Endothelial cell of umbilical vein (primary cell): ENCODE data around the gene WDFY3. TPM values are rescaled to one million over a fixed set of nuclear protein-coding genes. Genes with fewer than 3 reads are reported as not detected.
A peak's percentile ranks its signal among the peaks of the same experiment; 100 is the strongest.

ENCODE experiments used
- BruUV-seq: library from RNA; stranded (reverse); fragments of 400-500 nt; replicated peaks from 2 replicates; lab custom pipeline; 2021; lab: Mats Ljungman, UMichigan
- CTCF ChIA-PET: fragments of 300-600, 350-600 bp; sonication (Branson Sonifier 250); formaldehyde crosslinking; loops from one replicate; lab custom pipeline; 2021; ENCODE audit warnings: antibody characterized with exemption, inconsistent platforms; lab: Charles Lee
- POLR2A ChIA-PET: fragments of 300-600, 350-600 bp; sonication (Branson Sonifier 250); formaldehyde crosslinking; loops from one replicate; lab custom pipeline; 2021; ENCODE audit warnings: antibody characterized with exemption, inconsistent platforms; lab: Charles Lee
- DNase-seq: peaks from one replicate; pipeline ENCODE4 v3.0.0-alpha.2; 2011; ENCODE audit warnings: low read depth, low spot score
- FAIRE-seq: peaks from 2 replicates; lab custom pipeline; 2011; peaks lifted over from hg19 to GRCh38; lab: Jason Lieb, UNC
- H2AFZ ChIP-seq: 2 replicates; pipeline ENCODE4 v1.6.0; 2012; ENCODE audit warnings: low read depth, low read length, control low read depth, inconsistent platforms
- H3K27ac ChIP-seq: 2 replicates; pipeline ENCODE4 v1.5.1; 2011; ENCODE audit warnings: low read depth, mild to moderate bottlenecking, control low read depth, low read length, moderate library complexity; ENCODE audit not compliant: insufficient read depth
- H3K27me3 ChIP-seq, 2 experiments: 2 replicates each; pipeline versions ENCODE4 v1.6.0 to v1.6.1; 2011; ENCODE audit warnings: low read length in 2 of 2, mixed read lengths in 1 of 2; ENCODE audit not compliant: control insufficient read depth in 2 of 2, insufficient read depth in 2 of 2
- H3K36me3 ChIP-seq, 2 experiments: 2 replicates in 1 of 2; 3 replicates in 1 of 2; pipeline ENCODE4 v1.5.1; 2011; ENCODE audit warnings: low read length in 2 of 2, mild to moderate bottlenecking in 1 of 2, moderate library complexity in 1 of 2; ENCODE audit not compliant: control insufficient read depth in 2 of 2, insufficient read depth in 2 of 2; ENCODE audit errors: extremely low read depth in 1 of 2
- H3K4me1 ChIP-seq: 3 replicates; pipeline ENCODE4 v1.5.1; 2011; ENCODE audit warnings: mild to moderate bottlenecking, low read length; ENCODE audit not compliant: control insufficient read depth, insufficient read depth; ENCODE audit errors: extremely low read depth
- H3K4me2 ChIP-seq: 2 replicates; pipeline ENCODE4 v1.6.1; 2011; ENCODE audit warnings: low read length, control low read depth, mixed read lengths; ENCODE audit not compliant: insufficient read depth
- H3K4me3 ChIP-seq, 3 experiments: fragments of 200-600 bp in 1 of 3; sonication (generic), shearing (Covaris generic) in 1 of 3; replicated peaks in 1 of 3; 2 replicates each; pipeline ENCODE4 v1.5.1; 2011 to 2016; ENCODE audit warnings: control low read depth in 3 of 3, low read length in 3 of 3, mild to moderate bottlenecking in 2 of 3, inconsistent platforms in 1 of 3, low read depth in 1 of 3, moderate library complexity in 1 of 3; ENCODE audit not compliant: insufficient read depth in 1 of 3
- H3K79me2 ChIP-seq: 2 replicates; pipeline ENCODE4 v1.6.0; 2012; ENCODE audit warnings: low read length, inconsistent platforms; ENCODE audit not compliant: control insufficient read depth, insufficient read depth
- H3K9ac ChIP-seq: replicated peaks from 2 replicates; pipeline ENCODE3; 2011; ENCODE audit warnings: low read length, control low read depth; ENCODE audit not compliant: insufficient read depth; ENCODE audit errors: extremely low read depth
- H3K9me1 ChIP-seq: replicated peaks from 3 replicates; pipeline ENCODE4 v1.6.0; 2011; ENCODE audit warnings: mild to moderate bottlenecking, low read length; ENCODE audit not compliant: control insufficient read depth, insufficient read depth; ENCODE audit errors: extremely low read depth
- H3K9me3 ChIP-seq: replicated peaks from 2 replicates; pipeline ENCODE4 v1.5.1; 2012; ENCODE audit warnings: low read length, inconsistent platforms; ENCODE audit not compliant: control insufficient read depth, insufficient read depth
- H4K20me1 ChIP-seq: replicated peaks from 2 replicates; pipeline ENCODE3; 2011; ENCODE audit warnings: mild to moderate bottlenecking, low read length; ENCODE audit not compliant: control insufficient read depth, insufficient read depth; ENCODE audit errors: extremely low read depth
- EZH2 ChIP-seq: IDR thresholded peaks from 2 replicates; pipeline ENCODE4 v1.6.1; 2012; ENCODE audit warnings: borderline replicate concordance, low read depth, mild to moderate bottlenecking, moderate library complexity, low read length, inconsistent platforms; ENCODE audit not compliant: severe bottlenecking
- FOS ChIP-seq: IDR thresholded peaks from 2 replicates; pipeline ENCODE4 v1.6.1; 2011; ENCODE audit warnings: mild to moderate bottlenecking, low read length, moderate library complexity, borderline replicate concordance; ENCODE audit not compliant: insufficient read depth
- GATA2 ChIP-seq: IDR thresholded peaks from 2 replicates; pipeline ENCODE4 v1.7.0; 2011; ENCODE audit warnings: low read depth, mild to moderate bottlenecking, moderate library complexity, mixed read lengths, low read length; ENCODE audit not compliant: insufficient read length, insufficient read depth
- JUN ChIP-seq: IDR thresholded peaks from 2 replicates; pipeline ENCODE4 v1.6.1; 2011; ENCODE audit warnings: borderline replicate concordance, low read depth; ENCODE audit not compliant: insufficient read length, insufficient read depth
- MYC ChIP-seq: IDR thresholded peaks from one replicate; pipeline ENCODE4 v1.6.1; 2011; ENCODE audit warnings: mild to moderate bottlenecking, low read depth, low read length
- POLR2A ChIP-seq: IDR thresholded peaks from 2 replicates; pipeline ENCODE4 v1.6.1; 2012; ENCODE audit warnings: low read depth, mild to moderate bottlenecking, control low read depth, low read length
- dilution Hi-C: fragments of 300-500 bp; cut with MboI; formaldehyde crosslinking; loops from one replicate; pipeline ENCODE4 v1.15.0; 2019; ENCODE audit warnings: low sequenced_read_pairs; ENCODE audit not compliant: extremely low pct_ligation_motif_present
- intact Hi-C: fragments of 100-400 bp; cut with micrococcal nuclease; formaldehyde crosslinking; loops from one replicate; pipeline ENCODE4 v1.10.0; 2022
- polyA plus RNA-seq, 4 experiments: library from polyadenylated mRNA; depleted of rRNA in 3 of 4; stranded (reverse) in 3 of 4; unstranded in 1 of 4; fragments of >200 nt; gene quantifications; 2 replicates each; pipeline versions ENCODE4 v1.2.1 to v1.2.3, GENCODE V29; 2011 to 2012; ENCODE audit warnings: missing spikeins in 1 of 4
- total RNA-seq: library from RNA; stranded (reverse); gene quantifications from 2 replicates; pipeline ENCODE4 v1.2.3, GENCODE V29; 2021
- TF ChIP-seq, protein P1 (sequence below): IDR thresholded peaks from 2 replicates; pipeline ENCODE4 v1.6.1; 2011; ENCODE audit not compliant: insufficient read depth, insufficient read length
- TF ChIP-seq, protein P2 (sequence below), 2 donors: IDR thresholded peaks; 1 replicate in 1 of 2; 2 replicates in 1 of 2; pipeline ENCODE4 v1.5.1; 2011; ENCODE audit warnings: low read length in 2 of 2, mild to moderate bottlenecking in 2 of 2, moderate library complexity in 2 of 2, control low read depth in 1 of 2, inconsistent platforms in 1 of 2, low read depth in 1 of 2; ENCODE audit not compliant: insufficient read depth in 1 of 2; ENCODE audit errors: extremely low read depth in 1 of 2

Gene WDFY3
- total and polyA plus RNA-seq, 2 donors (not counting 3 experiments of a cell fraction or from before 2014, with no cell fraction given): 37.0 to 113 TPM

DNA sequence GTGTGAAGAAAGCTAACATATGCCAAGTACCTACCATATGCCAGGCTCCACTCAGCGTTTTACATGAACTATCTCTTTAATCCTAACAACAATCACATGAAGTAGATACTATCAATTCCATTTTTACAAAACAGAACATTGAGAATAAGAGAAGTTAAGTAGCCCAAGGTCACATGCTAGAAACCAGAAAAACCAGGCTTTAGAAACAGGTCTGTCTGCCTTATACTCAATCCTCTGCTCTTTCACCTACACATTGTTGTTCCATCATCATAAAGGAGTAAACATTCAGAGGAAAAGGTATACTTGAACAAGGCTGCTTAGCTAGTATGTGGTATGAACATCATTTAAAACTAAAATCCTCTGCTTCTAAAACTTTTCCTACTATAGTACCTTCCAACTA lies 42.1 kb downstream of the WDFY3 start:
- Histone ChIP-seq H3K9me3 (no peaks in the 10 kb centered on the region), H3K36me3 (peaks cover 2 to 3% of the 10 kb centered on the region in 2 experiments), H3K4me1 (peaks cover 13% of the 10 kb centered on the region), H4K20me1 (peaks cover 3% of the 10 kb centered on the region), H3K4me2 (no peak overlapping the region), H3K9ac (no peak overlapping the region), H3K27ac (no peak overlapping the region), H2AFZ (no peak overlapping the region), H3K9me1 (no peaks in the 10 kb centered on the region), H3K4me3 (no peak overlapping the region), H3K27me3 (no peaks in the 10 kb centered on the region), H3K79me2 (peaks cover 41% of the 10 kb centered on the region)
- no peak for FAIRE-seq
- ChIA-PET POLR2A (no interaction called here), CTCF (no interaction called here)
- TF ChIP-seq EZH2: no peak
- TF ChIP-seq FOS: no peak
- TF ChIP-seq, protein P1, sequence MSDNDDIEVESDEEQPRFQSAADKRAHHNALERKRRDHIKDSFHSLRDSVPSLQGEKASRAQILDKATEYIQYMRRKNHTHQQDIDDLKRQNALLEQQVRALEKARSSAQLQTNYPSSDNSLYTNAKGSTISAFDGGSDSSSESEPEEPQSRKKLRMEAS: no peak
- no peak for TF ChIP-seq MYC
- TF ChIP-seq, protein P2, sequence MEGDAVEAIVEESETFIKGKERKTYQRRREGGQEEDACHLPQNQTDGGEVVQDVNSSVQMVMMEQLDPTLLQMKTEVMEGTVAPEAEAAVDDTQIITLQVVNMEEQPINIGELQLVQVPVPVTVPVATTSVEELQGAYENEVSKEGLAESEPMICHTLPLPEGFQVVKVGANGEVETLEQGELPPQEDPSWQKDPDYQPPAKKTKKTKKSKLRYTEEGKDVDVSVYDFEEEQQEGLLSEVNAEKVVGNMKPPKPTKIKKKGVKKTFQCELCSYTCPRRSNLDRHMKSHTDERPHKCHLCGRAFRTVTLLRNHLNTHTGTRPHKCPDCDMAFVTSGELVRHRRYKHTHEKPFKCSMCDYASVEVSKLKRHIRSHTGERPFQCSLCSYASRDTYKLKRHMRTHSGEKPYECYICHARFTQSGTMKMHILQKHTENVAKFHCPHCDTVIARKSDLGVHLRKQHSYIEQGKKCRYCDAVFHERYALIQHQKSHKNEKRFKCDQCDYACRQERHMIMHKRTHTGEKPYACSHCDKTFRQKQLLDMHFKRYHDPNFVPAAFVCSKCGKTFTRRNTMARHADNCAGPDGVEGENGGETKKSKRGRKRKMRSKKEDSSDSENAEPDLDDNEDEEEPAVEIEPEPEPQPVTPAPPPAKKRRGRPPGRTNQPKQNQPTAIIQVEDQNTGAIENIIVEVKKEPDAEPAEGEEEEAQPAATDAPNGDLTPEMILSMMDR (IDR thresholded peaks at IDR 0.05; ENCODE audit: extremely low read depth in 1 of 2, insufficient read depth in 1 of 2, low read depth in 1 of 2, low read length in 2 of 2): no peak
- dilution Hi-C loops: no loop called here
- DNase-seq: no peak
- no TSS peak for BruUV-seq
- intact Hi-C loops: no loop called here

DNA sequence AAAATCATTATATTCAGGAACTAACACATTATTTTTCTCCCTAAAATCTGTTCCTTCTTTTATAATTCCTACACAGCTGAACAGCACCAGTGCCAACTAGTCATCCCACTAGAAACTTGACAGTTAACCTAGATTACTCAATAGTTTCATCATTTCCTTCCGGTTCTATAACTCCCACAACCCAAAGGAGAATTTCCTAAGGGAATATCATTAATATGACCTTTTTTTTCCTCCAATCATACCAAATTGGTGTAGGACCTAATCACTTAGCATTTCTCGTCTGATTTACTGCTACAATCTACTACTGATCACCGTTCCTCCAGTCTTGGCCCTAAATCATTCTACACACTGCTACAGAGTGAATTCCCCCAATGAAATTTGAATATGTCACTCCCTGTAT lies 45.9 kb downstream of the WDFY3 start:
- FAIRE-seq (no peak), DNase-seq (peak; percentile 65)
- ChIA-PET CTCF (no interaction called here), POLR2A (no interaction called here)
- dilution Hi-C loops: no loop called here
- peak overlapping the region; percentile 56 for H3K27ac ChIP-seq
- no peak overlapping the region for H3K4me3 ChIP-seq
- no peaks in the 10 kb centered on the region for H3K9me1 ChIP-seq
- H3K9me3 ChIP-seq: no peaks in the 10 kb centered on the region
- intact Hi-C loops: no loop called here
- no TSS peak for BruUV-seq
- H3K36me3 ChIP-seq: peaks cover 0 to 2% of the 10 kb centered on the region in 2 experiments
- peaks cover 11% of the 10 kb centered on the region for H4K20me1 ChIP-seq
- H2AFZ ChIP-seq: no peak overlapping the region
- H3K79me2 ChIP-seq: peaks cover 68% of the 10 kb centered on the region
- peak overlapping the region; percentile 74 for H3K4me2 ChIP-seq
- H3K4me1 ChIP-seq: peaks cover 37% of the 10 kb centered on the region
- H3K27me3 ChIP-seq: no peaks in the 10 kb centered on the region
- peak overlapping the region; percentile 2 for H3K9ac ChIP-seq
- TF ChIP-seq MYC: no peak
- peak; percentile 51 for TF ChIP-seq FOS
- TF ChIP-seq GATA2: no peak
- TF ChIP-seq JUN: peak; percentile 68
- TF ChIP-seq POLR2A: no peak
